ENCODE results near the gene GNAI1. TPM values are rescaled to one million over a fixed set of nuclear protein-coding genes. Genes with fewer than 3 reads are reported as not detected.

GNAI1 gene
- total and polyA plus RNA-seq, 10 of the 15 experiments (the other 5 are each of a cell fraction or from before 2014, with no cell fraction given), result not detected

DNA sequence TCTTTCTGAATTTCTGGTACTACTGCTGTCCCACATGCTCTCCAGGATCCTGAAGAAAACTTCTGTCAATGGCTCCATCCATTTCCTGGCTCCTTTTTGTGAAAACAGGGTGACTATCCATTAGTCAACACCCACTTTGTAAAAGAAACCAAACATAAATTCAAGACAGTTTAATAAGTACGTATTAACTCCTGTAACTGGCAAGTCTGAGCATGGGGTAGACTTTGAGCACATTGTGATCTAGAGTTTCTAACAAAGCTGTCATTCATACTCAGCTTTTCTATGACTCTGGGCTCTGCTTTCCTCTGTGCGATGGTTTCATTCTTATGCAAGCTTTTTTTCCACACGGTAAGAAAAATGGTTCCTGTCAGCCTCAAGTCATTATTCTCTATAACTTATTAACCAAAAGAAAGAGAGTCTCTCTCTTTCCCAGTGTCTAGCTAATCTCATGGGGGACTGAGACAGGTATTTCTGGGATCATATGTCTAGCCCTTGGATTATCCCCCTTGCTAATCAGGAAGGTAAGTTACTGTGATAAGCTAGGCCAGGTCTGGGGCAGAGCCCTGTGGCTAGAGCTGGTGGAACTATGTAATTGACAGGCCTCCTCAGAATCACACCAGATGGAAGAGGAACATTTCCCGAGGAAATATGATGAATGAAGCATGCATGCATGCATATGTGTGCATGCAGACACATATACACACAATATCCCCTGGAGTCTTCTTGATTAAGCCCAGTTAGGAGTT, 98.5 kb downstream of the GNAI1 start:
- Histone ChIP-seq H3K27ac (ENCODE audit: control insufficient read depth, insufficient read depth) (no peak overlapping the region), H3K4me3 (no peak overlapping the region), H2AFZ (ENCODE audit: control insufficient read depth, low read depth, low read length) (no peak overlapping the region), H4K20me1 (ENCODE audit: control insufficient read depth, insufficient read depth) (no peaks in the 10 kb centered on the region), H3K4me1 (ENCODE audit: control insufficient read depth, insufficient read depth, low read length) (no peaks in the 10 kb centered on the region), H3K27me3 (replicated peaks in 1 of 2; ENCODE audit: control insufficient read depth in 2 of 2, insufficient read depth in 2 of 2, low read length in 1 of 2) (no peaks in the 10 kb centered on the region), H3K9me3 (replicated peaks; ENCODE audit: control insufficient read depth, insufficient read depth, low read length) (no peaks in the 10 kb centered on the region), H3K4me2 (ENCODE audit: control insufficient read depth, insufficient read depth) (no peak overlapping the region), H3K79me2 (ENCODE audit: control insufficient read depth, insufficient read depth, low read length) (no peaks in the 10 kb centered on the region), H3K36me3 (ENCODE audit: control insufficient read depth in 2 of 2, insufficient read depth in 2 of 2, low read length in 1 of 2) (no peaks in the 10 kb centered on the region), H3K9ac (ENCODE audit: control insufficient read depth, insufficient read depth, low read length) (no peak overlapping the region)
- ChIA-PET RAD21 (ENCODE audit: unreplicated experiment) (no interaction called here), POLR2A (interaction anchor here (0.6 kb wide), 1 partner anchor 242 kb away, joined by 3 read pairs; no protein-coding TSS in a partner anchor), CTCF (interaction anchor here (1.6 kb wide), 1 partner anchor 10 kb away, joined by 4 read pairs; no protein-coding TSS in a partner anchor), SMC1A (ENCODE audit: uncharacterized antibody, unreplicated experiment) (interaction anchor here (0.8 to 1.2 kb wide), 5 partner anchors 8 to 18 kb away, joined by 3 read pairs; no protein-coding TSS in a partner anchor)
- DNase-seq (ENCODE audit: low read depth, low spot score), result no peak
- WGBS (ENCODE audit: insufficient coverage, insufficient replicate concordance, low lambda C conversion rate, missing lambda C conversion rate), result 41% methylated on average over 4 of the region's 4 CpGs
- TF ChIP-seq, protein P1, sequence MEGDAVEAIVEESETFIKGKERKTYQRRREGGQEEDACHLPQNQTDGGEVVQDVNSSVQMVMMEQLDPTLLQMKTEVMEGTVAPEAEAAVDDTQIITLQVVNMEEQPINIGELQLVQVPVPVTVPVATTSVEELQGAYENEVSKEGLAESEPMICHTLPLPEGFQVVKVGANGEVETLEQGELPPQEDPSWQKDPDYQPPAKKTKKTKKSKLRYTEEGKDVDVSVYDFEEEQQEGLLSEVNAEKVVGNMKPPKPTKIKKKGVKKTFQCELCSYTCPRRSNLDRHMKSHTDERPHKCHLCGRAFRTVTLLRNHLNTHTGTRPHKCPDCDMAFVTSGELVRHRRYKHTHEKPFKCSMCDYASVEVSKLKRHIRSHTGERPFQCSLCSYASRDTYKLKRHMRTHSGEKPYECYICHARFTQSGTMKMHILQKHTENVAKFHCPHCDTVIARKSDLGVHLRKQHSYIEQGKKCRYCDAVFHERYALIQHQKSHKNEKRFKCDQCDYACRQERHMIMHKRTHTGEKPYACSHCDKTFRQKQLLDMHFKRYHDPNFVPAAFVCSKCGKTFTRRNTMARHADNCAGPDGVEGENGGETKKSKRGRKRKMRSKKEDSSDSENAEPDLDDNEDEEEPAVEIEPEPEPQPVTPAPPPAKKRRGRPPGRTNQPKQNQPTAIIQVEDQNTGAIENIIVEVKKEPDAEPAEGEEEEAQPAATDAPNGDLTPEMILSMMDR (IDR thresholded peaks at IDR 0.05 in 2 of 3, conservative IDR thresholded peaks at IDR 0.05 in 1 of 3; ENCODE audit: control insufficient read depth in 2 of 3, extremely low read depth in 1 of 3, insufficient read depth in 1 of 3, low read depth in 3 of 3, low read length in 3 of 3), result no peak
- TF ChIP-seq, protein P2, sequence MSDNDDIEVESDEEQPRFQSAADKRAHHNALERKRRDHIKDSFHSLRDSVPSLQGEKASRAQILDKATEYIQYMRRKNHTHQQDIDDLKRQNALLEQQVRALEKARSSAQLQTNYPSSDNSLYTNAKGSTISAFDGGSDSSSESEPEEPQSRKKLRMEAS (IDR thresholded peaks at IDR 0.05; ENCODE audit: low read depth, low read length), result no peak
- TF ChIP-seq TARDBP (IDR thresholded peaks at IDR 0.05; ENCODE audit: borderline replicate concordance) (no peak), SUPT20H (IDR thresholded peaks at IDR 0.05; ENCODE audit: borderline replicate concordance, control insufficient read depth, low read depth, low read length) (no peak), ZNF274 (IDR thresholded peaks at IDR 0.05; ENCODE audit: insufficient read depth, insufficient read length) (no peak), HDGF (IDR thresholded peaks at IDR 0.05) (no peak), NBN (IDR thresholded peaks at IDR 0.05) (no peak), CEBPB (IDR thresholded peaks at IDR 0.05; ENCODE audit: borderline replicate concordance in 1 of 2, low read depth in 2 of 2, low read length in 2 of 2) (no peak), NFXL1 (IDR thresholded peaks at IDR 0.05; ENCODE audit: borderline replicate concordance) (no peak), TCF7 (IDR thresholded peaks at IDR 0.05; ENCODE audit: borderline replicate concordance) (no peak), BMI1 (IDR thresholded peaks at IDR 0.05; ENCODE audit: borderline replicate concordance) (no peak), HCFC1 (IDR thresholded peaks at IDR 0.05; ENCODE audit: low read length) (no peak)
- TF ChIP-seq, protein P3, sequence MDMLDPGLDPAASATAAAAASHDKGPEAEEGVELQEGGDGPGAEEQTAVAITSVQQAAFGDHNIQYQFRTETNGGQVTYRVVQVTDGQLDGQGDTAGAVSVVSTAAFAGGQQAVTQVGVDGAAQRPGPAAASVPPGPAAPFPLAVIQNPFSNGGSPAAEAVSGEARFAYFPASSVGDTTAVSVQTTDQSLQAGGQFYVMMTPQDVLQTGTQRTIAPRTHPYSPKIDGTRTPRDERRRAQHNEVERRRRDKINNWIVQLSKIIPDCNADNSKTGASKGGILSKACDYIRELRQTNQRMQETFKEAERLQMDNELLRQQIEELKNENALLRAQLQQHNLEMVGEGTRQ (IDR thresholded peaks at IDR 0.05; ENCODE audit: borderline replicate concordance, low read depth, low read length), result no peak
- TF ChIP-seq, protein P4, sequence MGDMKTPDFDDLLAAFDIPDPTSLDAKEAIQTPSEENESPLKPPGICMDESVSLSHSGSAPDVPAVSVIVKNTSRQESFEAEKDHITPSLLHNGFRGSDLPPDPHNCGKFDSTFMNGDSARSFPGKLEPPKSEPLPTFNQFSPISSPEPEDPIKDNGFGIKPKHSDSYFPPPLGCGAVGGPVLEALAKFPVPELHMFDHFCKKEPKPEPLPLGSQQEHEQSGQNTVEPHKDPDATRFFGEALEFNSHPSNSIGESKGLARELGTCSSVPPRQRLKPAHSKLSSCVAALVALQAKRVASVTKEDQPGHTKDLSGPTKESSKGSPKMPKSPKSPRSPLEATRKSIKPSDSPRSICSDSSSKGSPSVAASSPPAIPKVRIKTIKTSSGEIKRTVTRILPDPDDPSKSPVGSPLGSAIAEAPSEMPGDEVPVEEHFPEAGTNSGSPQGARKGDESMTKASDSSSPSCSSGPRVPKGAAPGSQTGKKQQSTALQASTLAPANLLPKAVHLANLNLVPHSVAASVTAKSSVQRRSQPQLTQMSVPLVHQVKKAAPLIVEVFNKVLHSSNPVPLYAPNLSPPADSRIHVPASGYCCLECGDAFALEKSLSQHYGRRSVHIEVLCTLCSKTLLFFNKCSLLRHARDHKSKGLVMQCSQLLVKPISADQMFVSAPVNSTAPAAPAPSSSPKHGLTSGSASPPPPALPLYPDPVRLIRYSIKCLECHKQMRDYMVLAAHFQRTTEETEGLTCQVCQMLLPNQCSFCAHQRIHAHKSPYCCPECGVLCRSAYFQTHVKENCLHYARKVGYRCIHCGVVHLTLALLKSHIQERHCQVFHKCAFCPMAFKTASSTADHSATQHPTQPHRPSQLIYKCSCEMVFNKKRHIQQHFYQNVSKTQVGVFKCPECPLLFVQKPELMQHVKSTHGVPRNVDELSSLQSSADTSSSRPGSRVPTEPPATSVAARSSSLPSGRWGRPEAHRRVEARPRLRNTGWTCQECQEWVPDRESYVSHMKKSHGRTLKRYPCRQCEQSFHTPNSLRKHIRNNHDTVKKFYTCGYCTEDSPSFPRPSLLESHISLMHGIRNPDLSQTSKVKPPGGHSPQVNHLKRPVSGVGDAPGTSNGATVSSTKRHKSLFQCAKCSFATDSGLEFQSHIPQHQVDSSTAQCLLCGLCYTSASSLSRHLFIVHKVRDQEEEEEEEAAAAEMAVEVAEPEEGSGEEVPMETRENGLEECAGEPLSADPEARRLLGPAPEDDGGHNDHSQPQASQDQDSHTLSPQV (IDR thresholded peaks at IDR 0.05), result no peak
- TF ChIP-seq, protein P5, sequence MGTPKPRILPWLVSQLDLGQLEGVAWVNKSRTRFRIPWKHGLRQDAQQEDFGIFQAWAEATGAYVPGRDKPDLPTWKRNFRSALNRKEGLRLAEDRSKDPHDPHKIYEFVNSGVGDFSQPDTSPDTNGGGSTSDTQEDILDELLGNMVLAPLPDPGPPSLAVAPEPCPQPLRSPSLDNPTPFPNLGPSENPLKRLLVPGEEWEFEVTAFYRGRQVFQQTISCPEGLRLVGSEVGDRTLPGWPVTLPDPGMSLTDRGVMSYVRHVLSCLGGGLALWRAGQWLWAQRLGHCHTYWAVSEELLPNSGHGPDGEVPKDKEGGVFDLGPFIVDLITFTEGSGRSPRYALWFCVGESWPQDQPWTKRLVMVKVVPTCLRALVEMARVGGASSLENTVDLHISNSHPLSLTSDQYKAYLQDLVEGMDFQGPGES (IDR thresholded peaks at IDR 0.05), result no peak
- no peak for ATAC-seq
- in situ Hi-C loops (cut with MboI), result no loop called here
- intact Hi-C loops (cut with micrococcal nuclease; ENCODE audit: unreplicated experiment), result no loop called here
- no peak for FAIRE-seq
- BruUV-seq (replicated peaks), result no TSS peak

Data from GM12878 (cell line).